GM12864 (cell line): ENCODE data around the gene OR2B6.

Source experiments
- DNase-seq: peaks from one replicate; pipeline ENCODE4 v3.0.0-alpha.2; 2011; ENCODE audit warnings: low read depth
- H3K4me3 ChIP-seq: 2 replicates; pipeline ENCODE4 v1.5.1; 2011; ENCODE audit warnings: mild to moderate bottlenecking, low read depth, low read length, control low read depth
- CTCF ChIP-seq: IDR thresholded peaks from 2 replicates; pipeline ENCODE4 v1.5.1; 2011; ENCODE audit warnings: low read depth, mild to moderate bottlenecking, moderate library complexity, low read length, control low read depth, inconsistent platforms; ENCODE audit errors: missing control alignments

The OR2B6 gene

DNA sequence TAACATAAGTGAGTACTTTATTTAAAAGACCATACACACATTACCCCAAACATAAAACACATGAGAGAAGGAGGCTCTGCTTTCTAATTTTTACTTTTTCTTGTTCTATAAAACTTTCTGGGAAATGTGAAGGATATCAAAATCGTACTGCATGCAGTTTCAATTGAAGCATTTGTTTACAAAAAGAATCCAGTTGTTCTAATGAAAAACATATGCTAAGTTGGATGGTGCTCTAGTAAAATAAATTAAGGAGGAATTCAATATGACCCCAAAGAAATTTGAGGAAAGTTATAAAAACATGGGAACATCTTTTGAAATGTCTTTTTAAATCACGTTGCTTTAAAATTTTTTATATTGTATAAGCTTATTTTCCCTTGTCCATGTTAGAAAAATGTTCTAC lies 37.6 kb downstream of the OR2B6 start:
- no peak for DNase-seq
- no peak overlapping the region for H3K4me3 ChIP-seq
- no peak for TF ChIP-seq CTCF

DNA sequence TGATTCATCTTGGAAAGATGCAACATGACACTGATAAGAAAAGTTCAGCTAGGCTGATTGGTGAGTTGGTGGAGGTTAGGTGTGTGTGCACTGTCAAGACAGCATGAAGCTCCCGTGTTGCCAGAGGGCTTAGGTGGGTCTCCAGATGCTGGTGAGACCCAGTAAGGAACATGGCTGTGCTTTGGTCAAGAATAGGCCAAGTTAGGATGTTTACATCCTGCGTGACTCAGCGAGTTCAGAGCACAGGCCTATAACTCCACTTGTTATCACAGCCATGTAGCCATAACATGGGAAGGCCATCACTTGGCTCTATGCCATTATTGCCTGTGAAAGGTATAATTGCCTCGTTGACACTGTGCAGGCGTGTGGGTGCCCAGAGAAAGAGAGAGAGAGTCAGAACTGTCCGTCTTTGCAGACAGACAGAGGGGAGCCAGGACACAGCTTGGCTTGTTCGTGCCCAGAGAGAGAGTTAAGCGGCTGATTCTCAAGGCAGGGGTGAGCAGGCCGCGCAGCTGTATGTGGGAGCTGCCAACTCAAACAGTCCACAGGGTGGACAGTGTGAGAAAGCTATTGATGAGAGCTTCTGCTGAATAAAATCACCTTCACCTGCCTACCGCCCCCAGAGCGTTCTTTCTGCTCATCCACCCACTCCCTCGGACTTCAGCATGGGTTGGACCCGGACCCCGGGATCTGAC lies 43.5 kb downstream of the OR2B6 start:
- no peak for TF ChIP-seq CTCF
- H3K4me3 ChIP-seq, result no peak overlapping the region
- DNase-seq, result no peak

DNA sequence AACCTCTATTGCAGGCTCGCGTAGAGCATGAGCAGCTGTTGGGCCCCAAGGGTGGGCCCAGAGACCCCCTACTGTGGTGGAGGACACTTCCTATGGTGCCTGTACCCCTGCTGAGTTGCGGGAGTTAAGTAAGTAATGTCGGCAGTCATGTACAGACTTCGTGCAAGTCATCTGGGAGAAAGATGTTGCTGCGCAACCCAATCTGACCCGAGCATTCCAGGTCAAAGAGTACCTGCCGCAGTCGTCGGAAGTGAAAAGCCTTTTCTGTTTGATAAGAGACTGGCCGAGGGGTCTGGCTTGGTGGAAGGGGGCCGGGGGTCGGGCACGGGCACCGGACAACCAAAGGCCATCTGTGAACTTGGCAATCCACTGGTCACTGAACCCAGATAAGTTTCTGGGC lies 44.3 kb downstream of the OR2B6 start:
- no peak for DNase-seq
- H3K4me3 ChIP-seq, result no peak overlapping the region
- TF ChIP-seq CTCF, result no peak

GRCh38 chr6:28001751-28002150 lies 44.7 kb downstream of the OR2B6 start:
- no peak for TF ChIP-seq CTCF
- no peak for DNase-seq

GRCh38 chr6:28002161-28002560 lies 45.1 kb downstream of the OR2B6 start:
- no peak for DNase-seq
- TF ChIP-seq CTCF, result no peak
- no peak overlapping the region for H3K4me3 ChIP-seq

More at GRCh38 chr6:28001751-28002150, 44.7 kb downstream of the OR2B6 start:
- no peak overlapping the region for H3K4me3 ChIP-seq

GRCh38 chr6:28003059-28003458 lies 46.0 kb downstream of the OR2B6 start:
- DNase-seq, result no peak
- no peak overlapping the region for H3K4me3 ChIP-seq
- TF ChIP-seq CTCF, result no peak

GRCh38 chr6:28003661-28004060 lies 46.6 kb downstream of the OR2B6 start:
- no peak overlapping the region for H3K4me3 ChIP-seq
- DNase-seq, result no peak
- no peak for TF ChIP-seq CTCF
